WERI-Rb-1 (cell line): Measurements from ENCODE around the gene ZNF674.

Experiments used
- DNase-seq: peaks from one replicate; pipeline ENCODE4 v3.0.0-alpha.2; 2020
- H3K27ac ChIP-seq: fragments of 250-450 bp; sonication (Bioruptor Pico); 2 replicates; pipeline ENCODE4 v1.5.1; 2020; ENCODE audit warnings: mild to moderate bottlenecking, moderate library complexity
- H3K27me3 ChIP-seq: fragments of 250-450 bp; sonication (Bioruptor Pico); 2 replicates; pipeline ENCODE4 v1.5.1; 2021; ENCODE audit warnings: mild to moderate bottlenecking, low read depth, moderate library complexity; ENCODE audit not compliant: insufficient read depth, severe bottlenecking
- H3K36me3 ChIP-seq: fragments of 250-450 bp; sonication (Bioruptor Pico); 2 replicates; pipeline ENCODE4 v1.5.1; 2020; ENCODE audit warnings: mild to moderate bottlenecking, moderate library complexity
- H3K4me3 ChIP-seq: 2 replicates; pipeline ENCODE4 v1.5.1; 2011; ENCODE audit warnings: low read depth, mild to moderate bottlenecking, control low read depth, low read length
- H3K9me3 ChIP-seq: fragments of 250-450 bp; sonication (Bioruptor Pico); 2 replicates; pipeline ENCODE4 v1.5.1; 2021; ENCODE audit warnings: mild to moderate bottlenecking, moderate library complexity; ENCODE audit not compliant: severe bottlenecking
- CTCF ChIP-seq: IDR thresholded peaks from 2 replicates; pipeline ENCODE4 v1.5.1; 2011; ENCODE audit warnings: low read depth, mild to moderate bottlenecking, control low read depth, inconsistent platforms, low read length

ZNF674 gene

GRCh38 chrX:46584736-46585135 lies 39.5 kb upstream of the ZNF674 start:
- Histone ChIP-seq H3K27ac (no peak overlapping the region), H3K36me3 (no peaks in the 10 kb centered on the region), H3K27me3 (peaks cover 10% of the 10 kb centered on the region), H3K9me3 (no peaks in the 10 kb centered on the region), H3K4me3 (no peak overlapping the region)
- no peak for DNase-seq
- no peak for TF ChIP-seq CTCF

GRCh38 chrX:46582966-46583365 lies 37.7 kb upstream of the ZNF674 start:
- no peak overlapping the region for H3K27ac ChIP-seq
- H3K9me3 ChIP-seq = no peaks in the 10 kb centered on the region
- TF ChIP-seq CTCF = no peak
- H3K36me3 ChIP-seq = no peaks in the 10 kb centered on the region
- peaks cover 12% of the 10 kb centered on the region for H3K27me3 ChIP-seq
- H3K4me3 ChIP-seq = no peak overlapping the region
- DNase-seq = no peak

- no peak for DNase-seq
- H3K27ac ChIP-seq = no peak overlapping the region
These were observed 37.1 kb upstream of the ZNF674 start for GRCh38 chrX:46582325-46582724.

GRCh38 chrX:46580613-46581012 lies 35.4 kb upstream of the ZNF674 start:
- Histone ChIP-seq H3K36me3 (no peaks in the 10 kb centered on the region), H3K4me3 (no peak overlapping the region), H3K9me3 (no peaks in the 10 kb centered on the region), H3K27me3 (peaks cover 11% of the 10 kb centered on the region), H3K27ac (no peak overlapping the region)
- TF ChIP-seq CTCF = no peak
- DNase-seq = no peak

More at GRCh38 chrX:46582325-46582724, 37.1 kb upstream of the ZNF674 start:
- no peak for TF ChIP-seq CTCF
- H3K36me3 ChIP-seq = no peaks in the 10 kb centered on the region
- H3K27me3 ChIP-seq = peaks cover 8% of the 10 kb centered on the region
- H3K9me3 ChIP-seq = no peaks in the 10 kb centered on the region
- H3K4me3 ChIP-seq = no peak overlapping the region

- H3K36me3 ChIP-seq = no peaks in the 10 kb centered on the region
- H3K9me3 ChIP-seq = no peaks in the 10 kb centered on the region
- peaks cover 20% of the 10 kb centered on the region for H3K27me3 ChIP-seq
- no peak for DNase-seq
- no peak for TF ChIP-seq CTCF
- no peak overlapping the region for H3K27ac ChIP-seq
- H3K4me3 ChIP-seq = no peak overlapping the region
These were observed 34.0 kb upstream of the ZNF674 start for GRCh38 chrX:46579250-46579649.

GRCh38 chrX:46577221-46578005 lies 32.2 kb upstream of the ZNF674 start:
- H3K9me3 ChIP-seq = no peaks in the 10 kb centered on the region
- H3K4me3 ChIP-seq = no peak overlapping the region
- peaks cover 17% of the 10 kb centered on the region for H3K27me3 ChIP-seq
- H3K36me3 ChIP-seq = no peaks in the 10 kb centered on the region
- no peak for TF ChIP-seq CTCF
- H3K27ac ChIP-seq = no peak overlapping the region
- no peak for DNase-seq
